NB4 (cell line): ENCODE measurements around the gene LRRC14B.

Experiments used
- DNase-seq: peaks from one replicate; pipeline ENCODE4 v3.0.0; 2010; ENCODE audit warnings: low read depth
- H3K4me3 ChIP-seq: one replicate; pipeline ENCODE4 v1.5.1; 2011; ENCODE audit warnings: mild to moderate bottlenecking, low read depth, low read length, moderate library complexity
- MYC ChIP-seq: IDR thresholded peaks from 2 replicates; pipeline ENCODE4 v1.6.1; 2011; ENCODE audit warnings: low read depth, low read length
- POLR2A ChIP-seq: IDR thresholded peaks from 2 replicates; pipeline ENCODE4 v1.6.1; 2011; ENCODE audit warnings: mild to moderate bottlenecking; ENCODE audit not compliant: insufficient read length; ENCODE audit errors: extremely low read depth
- TF ChIP-seq, protein P1 (sequence below): IDR thresholded peaks from 2 replicates; pipeline ENCODE4 v1.6.1; 2011; ENCODE audit warnings: low read depth, low read length
- TF ChIP-seq, protein P2 (sequence below): IDR thresholded peaks from one replicate; pipeline ENCODE4 v1.5.1; 2012; ENCODE audit warnings: low read depth, low read length

Gene LRRC14B

GRCh38 chr5:199950-200645 is 8.8 kb downstream of the LRRC14B start:
- TF ChIP-seq, protein P1, sequence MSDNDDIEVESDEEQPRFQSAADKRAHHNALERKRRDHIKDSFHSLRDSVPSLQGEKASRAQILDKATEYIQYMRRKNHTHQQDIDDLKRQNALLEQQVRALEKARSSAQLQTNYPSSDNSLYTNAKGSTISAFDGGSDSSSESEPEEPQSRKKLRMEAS, result no peak
- no peak for TF ChIP-seq MYC
- no peak for TF ChIP-seq POLR2A
- TF ChIP-seq, protein P2, sequence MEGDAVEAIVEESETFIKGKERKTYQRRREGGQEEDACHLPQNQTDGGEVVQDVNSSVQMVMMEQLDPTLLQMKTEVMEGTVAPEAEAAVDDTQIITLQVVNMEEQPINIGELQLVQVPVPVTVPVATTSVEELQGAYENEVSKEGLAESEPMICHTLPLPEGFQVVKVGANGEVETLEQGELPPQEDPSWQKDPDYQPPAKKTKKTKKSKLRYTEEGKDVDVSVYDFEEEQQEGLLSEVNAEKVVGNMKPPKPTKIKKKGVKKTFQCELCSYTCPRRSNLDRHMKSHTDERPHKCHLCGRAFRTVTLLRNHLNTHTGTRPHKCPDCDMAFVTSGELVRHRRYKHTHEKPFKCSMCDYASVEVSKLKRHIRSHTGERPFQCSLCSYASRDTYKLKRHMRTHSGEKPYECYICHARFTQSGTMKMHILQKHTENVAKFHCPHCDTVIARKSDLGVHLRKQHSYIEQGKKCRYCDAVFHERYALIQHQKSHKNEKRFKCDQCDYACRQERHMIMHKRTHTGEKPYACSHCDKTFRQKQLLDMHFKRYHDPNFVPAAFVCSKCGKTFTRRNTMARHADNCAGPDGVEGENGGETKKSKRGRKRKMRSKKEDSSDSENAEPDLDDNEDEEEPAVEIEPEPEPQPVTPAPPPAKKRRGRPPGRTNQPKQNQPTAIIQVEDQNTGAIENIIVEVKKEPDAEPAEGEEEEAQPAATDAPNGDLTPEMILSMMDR, result no peak
- DNase-seq, result no peak
- no peak overlapping the region for H3K4me3 ChIP-seq

- TF ChIP-seq MYC, result no peak
- TF ChIP-seq, protein P1, result no peak
- H3K4me3 ChIP-seq, result no peak overlapping the region
- no peak for DNase-seq
Measured at GRCh38 chr5:200985-201384, 9.7 kb downstream of the LRRC14B start.

- no peak overlapping the region for H3K4me3 ChIP-seq
- TF ChIP-seq, protein P1, result no peak
- TF ChIP-seq, protein P2, result no peak
- TF ChIP-seq MYC (no peak), POLR2A (no peak)
- DNase-seq, result no peak
Measured at GRCh38 chr5:201672-202071, 10.4 kb downstream of the LRRC14B start.

DNA sequence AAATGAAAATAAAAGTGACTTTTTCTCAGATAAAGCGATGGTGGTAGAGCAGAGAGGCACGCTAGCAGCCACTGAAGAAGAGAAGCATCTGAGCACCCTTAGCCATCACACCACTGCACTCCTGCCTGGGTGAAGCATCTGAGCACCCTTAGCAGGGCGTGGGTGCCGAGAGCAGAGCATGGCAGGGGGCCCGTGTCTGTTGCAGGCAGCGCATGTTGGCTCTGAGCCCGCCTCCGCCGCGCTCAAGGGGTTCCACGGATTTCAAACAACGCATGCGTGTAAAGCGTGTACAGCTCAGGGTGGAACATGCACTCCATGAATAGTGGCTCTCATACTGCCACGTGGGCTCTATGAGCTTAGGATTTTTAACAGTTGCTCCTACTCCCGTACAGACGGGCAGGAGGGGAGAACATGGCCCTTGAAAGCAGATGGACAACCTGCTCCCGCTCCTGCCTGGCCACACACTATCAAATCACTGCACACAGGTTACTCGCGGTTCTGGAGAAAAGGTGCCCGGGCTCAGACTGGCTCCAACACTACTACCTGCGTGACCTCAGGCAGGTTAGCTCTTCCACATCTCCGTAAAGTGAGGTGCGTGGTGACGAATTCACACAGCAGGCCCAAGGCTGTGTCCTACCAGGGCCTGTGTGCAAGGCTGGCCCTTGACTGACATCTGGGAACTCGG is 12.1 kb downstream of the LRRC14B start:
- H3K4me3 ChIP-seq, result no peak overlapping the region
- no peak for TF ChIP-seq POLR2A
- no peak for TF ChIP-seq MYC
- TF ChIP-seq, protein P1, result no peak
- TF ChIP-seq, protein P2, result no peak
- no peak for DNase-seq

- no peak overlapping the region for H3K4me3 ChIP-seq
- TF ChIP-seq, protein P1, result no peak
- TF ChIP-seq POLR2A (no peak), MYC (no peak)
- TF ChIP-seq, protein P2, result no peak
- DNase-seq, result no peak
Measured at GRCh38 chr5:204001-204400, 12.7 kb downstream of the LRRC14B start.

DNA sequence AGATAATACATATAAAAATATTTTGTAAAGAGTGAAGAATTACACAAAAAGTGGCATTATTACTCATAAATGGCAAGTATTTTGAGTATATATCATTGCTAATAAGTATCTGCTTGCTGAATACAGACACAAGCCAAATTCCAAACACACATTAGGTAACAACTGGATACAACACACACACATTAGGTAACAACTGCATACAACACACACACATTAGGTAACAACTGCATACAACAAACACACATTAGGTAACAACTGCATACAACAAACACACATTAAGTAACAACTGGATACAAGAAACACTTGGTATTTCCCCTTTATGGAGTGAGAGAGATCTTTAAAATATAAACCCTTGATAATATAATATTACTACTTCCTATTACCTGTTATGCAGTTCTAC is 13.2 kb downstream of the LRRC14B start:
- DNase-seq, result no peak
- no peak overlapping the region for H3K4me3 ChIP-seq
- TF ChIP-seq, protein P1, result no peak
- TF ChIP-seq, protein P2, result no peak
